GM21423 (cell line): ENCODE measurements around the gene RNF212.

Experiments
- ATAC-seq: cut with Tn5 transposase; IDR thresholded peaks from one replicate; pipeline ENCODE4 v1.9.1; 2021; ENCODE audit warnings: mild to moderate bottlenecking, moderate library complexity; ENCODE audit not compliant: unreplicated experiment

The RNF212 gene

GRCh38 chr4:1116838-1117237, 3.5 kb upstream of the RNF212 start:
- no peak for ATAC-seq

- ATAC-seq, result no peak
Measured at GRCh38 chr4:1115528-1116293, 2.3 kb upstream of the RNF212 start.

GRCh38 chr4:1112821-1113182, 562 bp downstream of the RNF212 start:
- ATAC-seq, result no peak

GRCh38 chr4:1112174-1112820, 1.1 kb downstream of the RNF212 start:
- no peak for ATAC-seq

GRCh38 chr4:1111259-1111809, 2.0 kb downstream of the RNF212 start:
- no peak for ATAC-seq

GRCh38 chr4:1109898-1110506, 3.4 kb downstream of the RNF212 start:
- no peak for ATAC-seq

GRCh38 chr4:1109333-1109732, 4.0 kb downstream of the RNF212 start:
- ATAC-seq, result no peak

GRCh38 chr4:1105662-1106061, 7.7 kb downstream of the RNF212 start:
- no peak for ATAC-seq

- no peak for ATAC-seq
Measured at GRCh38 chr4:1105067-1105466, 8.3 kb downstream of the RNF212 start.

- ATAC-seq, result no peak
Measured at GRCh38 chr4:1104647-1105046, 8.7 kb downstream of the RNF212 start.

- ATAC-seq, result no peak
Measured at GRCh38 chr4:1099684-1100335, 13.6 kb downstream of the RNF212 start.

GRCh38 chr4:1099270-1099669, 14.1 kb downstream of the RNF212 start:
- no peak for ATAC-seq

GRCh38 chr4:1098311-1098925, 14.9 kb downstream of the RNF212 start:
- ATAC-seq, result no peak

- no peak for ATAC-seq
Measured at GRCh38 chr4:1097553-1097952, 15.8 kb downstream of the RNF212 start.

GRCh38 chr4:1096841-1097240, 16.5 kb downstream of the RNF212 start:
- ATAC-seq, result no peak

- no peak for ATAC-seq
Measured at GRCh38 chr4:1094336-1094690, 19.1 kb downstream of the RNF212 start.

GRCh38 chr4:1093391-1094335, 19.7 kb downstream of the RNF212 start:
- ATAC-seq, result no peak

- no peak for ATAC-seq
Measured at GRCh38 chr4:1092983-1093361, 20.4 kb downstream of the RNF212 start.

GRCh38 chr4:1092026-1092982, 21.1 kb downstream of the RNF212 start:
- no peak for ATAC-seq
